NCI-H2196 (cell line): ENCODE measurements around the gene IL11.
"Not testable (repeated sequence)": the region's sequence is repeated elsewhere in the genome, so short reads cannot be mapped to it uniquely, and the experiment has no call there.

Experiments used
- DNase-seq: peaks from one replicate; lab custom pipeline; 2025; ENCODE audit not compliant: unreplicated experiment; lab: John Stamatoyannopoulos, UW

IL11 gene

GRCh38 chr19:55336101-55336500 lies 34.2 kb downstream of the IL11 start:
- DNase-seq = no peak

DNA sequence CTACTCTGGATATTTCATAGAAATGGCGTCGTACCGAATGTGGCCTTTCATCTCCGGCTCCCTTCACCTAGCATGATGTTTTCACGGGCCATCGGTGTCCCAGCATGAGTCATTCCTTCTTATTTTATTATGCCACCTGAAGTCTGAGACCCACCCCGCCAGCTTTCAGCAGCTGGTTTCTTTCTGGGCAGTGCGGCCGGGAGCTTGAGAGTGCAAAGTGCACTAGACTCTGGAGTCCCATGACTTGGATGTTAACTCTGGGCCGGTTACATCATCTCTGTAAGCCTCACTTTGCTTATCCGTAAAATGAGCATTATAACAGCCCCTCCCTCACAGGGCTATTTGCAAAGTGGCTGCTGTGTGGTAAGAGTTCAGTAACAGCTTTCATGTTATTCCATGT lies 36.4 kb downstream of the IL11 start:
- DNase-seq = no peak

- DNase-seq = not testable (repeated sequence)
Observed at GRCh38 chr19:55329791-55330190, 40.5 kb downstream of the IL11 start.

DNA sequence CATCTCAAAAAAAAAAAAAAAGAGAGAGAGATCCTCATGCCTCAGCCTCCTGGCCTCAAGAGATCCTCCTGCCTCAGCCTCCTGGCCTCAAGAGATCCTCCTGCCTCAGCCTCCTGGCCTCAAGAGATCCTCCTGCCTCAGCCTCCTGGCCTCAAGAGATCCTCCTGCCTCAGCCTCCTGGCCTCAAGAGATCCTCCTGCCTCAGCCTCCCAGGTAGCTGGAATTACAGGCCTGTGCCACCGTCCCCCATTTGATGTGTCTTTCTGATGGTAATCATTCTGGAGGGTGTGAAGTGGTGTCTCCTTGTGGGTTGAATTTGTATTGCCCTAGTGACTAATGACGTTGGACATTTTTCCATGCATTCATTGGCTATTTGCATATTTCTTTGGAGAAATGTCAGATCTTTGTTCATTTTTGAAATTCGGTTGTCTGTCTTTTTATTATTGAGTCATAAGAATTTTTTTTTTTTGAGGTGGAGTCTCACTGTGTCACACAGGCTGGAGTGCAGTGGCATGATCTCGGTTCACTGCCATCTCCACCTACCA lies 41.4 kb downstream of the IL11 start:
- not testable (repeated sequence) for DNase-seq

GRCh38 chr19:55325172-55325571 lies 45.1 kb downstream of the IL11 start, which contains the start of gene TMEM150B:
TMEM150B (minus strand) TSS chr19:55325341; CDS start chr19:55321036, 4,305 bp downstream.
- no peak for DNase-seq

GRCh38 chr19:55324662-55325061 lies 45.6 kb downstream of the IL11 start:
- DNase-seq = no peak

DNA sequence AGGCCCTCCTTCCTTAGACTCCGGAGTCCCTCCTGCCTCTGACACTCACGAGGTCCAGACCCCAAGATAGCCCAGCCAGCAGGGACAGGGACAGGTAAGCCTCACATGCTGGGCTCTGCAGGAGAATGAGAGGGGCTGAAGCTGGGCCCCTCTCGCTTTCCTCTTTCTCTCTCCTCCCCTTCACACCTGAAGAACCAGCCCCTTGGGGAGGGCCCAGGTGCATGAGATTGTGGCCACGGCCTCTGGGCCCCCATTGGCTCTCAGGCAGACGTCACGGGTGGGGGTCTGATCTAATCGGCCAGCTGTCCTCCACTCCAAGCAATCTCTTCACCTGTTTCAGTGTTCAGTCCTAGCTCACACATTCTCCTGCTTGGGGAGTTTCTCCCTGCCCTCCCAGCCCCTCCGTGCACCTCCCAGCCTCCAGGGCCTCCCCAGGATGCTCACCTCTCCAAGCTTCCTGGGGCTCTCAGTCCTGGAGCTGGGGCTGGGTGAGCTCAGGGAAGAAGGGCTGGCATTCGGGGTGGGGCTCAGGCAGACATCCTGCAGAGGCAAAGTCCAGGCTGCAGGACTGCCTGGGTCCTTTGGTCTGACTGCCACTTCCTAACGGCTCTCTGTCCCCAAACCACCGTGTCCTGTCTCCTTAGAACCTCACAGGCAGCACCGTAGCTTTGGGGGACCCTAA lies 47.9 kb downstream of the IL11 start:
- no peak for DNase-seq

- DNase-seq = no peak
Observed at GRCh38 chr19:55321466-55322137, 48.7 kb downstream of the IL11 start.

- no peak for DNase-seq
Observed at GRCh38 chr19:55320844-55321419, 49.3 kb downstream of the IL11 start.

- DNase-seq = no peak
Observed at GRCh38 chr19:55319785-55320184, 50.5 kb downstream of the IL11 start.

DNA sequence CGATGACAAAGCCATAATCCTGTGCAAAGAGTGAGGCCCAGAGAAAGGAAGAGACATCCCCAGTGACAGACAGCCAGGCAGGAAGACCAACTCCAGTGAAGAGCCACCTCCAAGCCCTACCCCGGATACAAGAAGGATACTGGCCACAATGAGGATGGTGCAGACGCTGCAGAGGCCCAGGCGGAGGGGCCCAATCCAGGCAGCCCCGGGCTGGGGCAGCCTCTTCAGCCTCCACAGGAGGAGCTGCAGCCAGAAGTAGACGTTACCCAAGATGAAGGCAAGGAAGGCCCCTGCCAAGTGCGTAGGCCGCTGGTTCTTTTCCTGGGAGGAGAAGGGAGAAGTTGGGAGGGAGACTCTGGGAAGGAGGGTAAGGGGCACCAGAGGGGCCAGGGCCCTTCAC lies 53.6 kb downstream of the IL11 start:
- no peak for DNase-seq

DNA sequence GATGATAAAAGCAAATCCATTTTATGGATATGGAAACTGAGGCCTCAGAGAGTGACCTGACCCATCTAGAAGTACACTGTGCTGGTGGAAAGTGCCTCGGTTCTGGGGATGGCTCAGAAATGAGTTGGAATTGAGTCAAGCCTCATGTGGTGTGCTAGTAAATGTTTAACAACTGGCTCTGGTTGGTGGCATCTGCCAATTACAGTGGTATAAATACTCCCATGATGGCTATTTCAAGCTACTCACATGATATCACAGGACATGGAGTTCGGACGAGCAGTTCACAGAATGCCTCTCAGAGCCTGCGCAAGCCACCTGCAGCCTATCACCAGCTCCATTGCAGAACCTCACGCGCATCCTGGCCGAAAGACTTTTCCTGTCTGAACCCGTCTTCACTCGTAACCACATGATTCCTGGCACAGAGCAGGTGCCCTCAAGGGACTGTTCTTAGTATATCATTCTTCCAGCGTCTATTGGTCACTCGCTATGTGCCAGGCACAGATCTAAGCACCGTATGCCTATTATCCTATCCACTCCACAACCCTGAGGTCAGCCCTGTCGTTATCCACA lies 54.2 kb downstream of the IL11 start:
- DNase-seq = no peak

GRCh38 chr19:55314396-55314795 lies 55.9 kb downstream of the IL11 start:
- DNase-seq = no peak
